Upper lobe of left lung (tissue), 6 donors: ENCODE measurements around the gene SFT2D2. TPM values are rescaled to one million over a fixed set of nuclear protein-coding genes. Genes with fewer than 3 reads are reported as not detected.

Source experiments
- ATAC-seq, 2 donors: fragments of 200-7000 bp; cut with Tn5 transposase; one replicate each; pipeline ENCODE4 v1.9.1; 2022; ENCODE audit warnings: mild to moderate bottlenecking in 2 of 2, moderate library complexity in 2 of 2; ENCODE audit not compliant: low FRiP score in 2 of 2
- DNase-seq, 2 donors: peaks; one replicate each; pipeline ENCODE4 v3.0.0-alpha.2; 2019 to 2020
- H3K27ac ChIP-seq, 4 donors: fragments of 200-600 bp; sonication (generic); one replicate each; pipeline ENCODE4 v1.5.1; 2016 to 2019
- H3K27me3 ChIP-seq, 4 donors: fragments of 200-600 bp; sonication (generic); one replicate each; pipeline ENCODE4 v1.5.1; 2017 to 2019
- H3K36me3 ChIP-seq, 4 donors: fragments of 200-600 bp; sonication (generic); one replicate each; pipeline ENCODE4 v1.5.1; 2016 to 2019
- H3K4me1 ChIP-seq, 4 donors: fragments of 200-600 bp; sonication (generic); one replicate each; pipeline ENCODE4 v1.5.1; 2018 to 2019
- H3K4me3 ChIP-seq, 4 donors: fragments of 200-600 bp; sonication (generic); one replicate each; pipeline ENCODE4 v1.5.1; 2017 to 2019; ENCODE audit warnings: mild to moderate bottlenecking in 2 of 4, moderate library complexity in 1 of 4
- H3K9me3 ChIP-seq, 4 donors: fragments of 200-600 bp; sonication (generic); one replicate each; pipeline ENCODE4 v1.5.1; 2018 to 2019
- CTCF ChIP-seq, 6 experiments: fragments of 450-650 bp in 4 of 6; fragments of 200-600 bp in 2 of 6; sonication (generic) in 2 of 6; IDR thresholded peaks; one replicate each; pipeline ENCODE4 v1.5.1; 2016 to 2019; ENCODE audit warnings: antibody characterized with exemption in 6 of 6
- EP300 ChIP-seq, 4 donors: sonication (generic); formaldehyde crosslinking; IDR thresholded peaks; one replicate each; pipeline ENCODE4 v1.5.1; 2017; ENCODE audit warnings: antibody characterized with exemption in 4 of 4, control low read depth in 2 of 4
- POLR2A ChIP-seq, 4 donors: fragments of 450-650 bp; IDR thresholded peaks; one replicate each; pipeline ENCODE4 v1.5.1; 2016 to 2017; ENCODE audit warnings: antibody characterized with exemption in 4 of 4, mild to moderate bottlenecking in 2 of 4
- POLR2AphosphoS5 ChIP-seq, 2 donors: sonication (generic); formaldehyde crosslinking; IDR thresholded peaks; one replicate each; pipeline ENCODE4 v1.5.1; 2017; ENCODE audit warnings: antibody characterized with exemption in 2 of 2
- WGBS, 2 donors: methylation state at CpG; one replicate each; pipeline ENCODE4 v1.1.5; 2017 to 2018; 5-methylcytosine and 5-hydroxymethylcytosine counted together
- total RNA-seq, 6 donors: library from RNA; depleted of rRNA in 4 of 6; stranded (reverse); fragments of >200 nt in 4 of 6; gene quantifications; one replicate each; pipeline versions ENCODE4 v1.1.0 to v1.2.1, GENCODE V29; 2016 to 2021
- donor health status: DM: no; HTN: no; CAD: no; lungs with moderate emphysema.
- donor health status: DM: no; HTN: yes; CAD: no; lungs with severe emphysema.

Gene SFT2D2
- total RNA-seq, 6 donors from 2014 or later, result 27.7 to 70.6 (median 41.9) TPM

- DNase-seq, result no peak
- Histone ChIP-seq H3K27me3 (no peaks in the 10 kb centered on the region), H3K27ac (peak overlapping the region; percentile 87 to 97 (median 94)), H3K9me3 (no peaks in the 10 kb centered on the region), H3K36me3 (peaks cover 5 to 18% (median 9%) of the 10 kb centered on the region in 4 donors), H3K4me3 (peak overlapping the region in 3 of 4 donors; percentile 78 to 98 (median 82)), H3K4me1 (peaks cover 33 to 55% (median 42%) of the 10 kb centered on the region in 4 donors)
- ATAC-seq, result no peak
- 29 to 31% methylated on average over 7 of the region's 7 CpGs for WGBS, 2 donors
- TF ChIP-seq POLR2A (IDR thresholded peaks at IDR 0.05), result no peak
- no peak for TF ChIP-seq POLR2AphosphoS5 (IDR thresholded peaks at IDR 0.05)
- no peak for TF ChIP-seq EP300 (IDR thresholded peaks at IDR 0.05)
- TF ChIP-seq CTCF (IDR thresholded peaks at IDR 0.05), result no peak
Measured at GRCh38 chr1:168227620-168228019, 1.8 kb downstream of the SFT2D2 start.

- TF ChIP-seq CTCF (IDR thresholded peaks at IDR 0.05) (no peak), POLR2AphosphoS5 (IDR thresholded peaks at IDR 0.05) (no peak), POLR2A (IDR thresholded peaks at IDR 0.05) (no peak), EP300 (IDR thresholded peaks at IDR 0.05) (no peak)
- ATAC-seq, result no peak
- Histone ChIP-seq H3K36me3 (peaks cover 5 to 38% (median 21%) of the 10 kb centered on the region in 4 donors), H3K4me1 (peaks cover 33 to 56% (median 44%) of the 10 kb centered on the region in 4 donors), H3K27ac (peak overlapping the region in 1 of 4 donors; percentile 94), H3K9me3 (no peaks in the 10 kb centered on the region), H3K4me3 (no peak overlapping the region), H3K27me3 (no peaks in the 10 kb centered on the region)
- whole genome bisulfite sequencing, 2 donors, result 91% methylated on average over 4 of the region's 4 CpGs
- DNase-seq, result no peak
Measured at GRCh38 chr1:168229893-168230292, 4.1 kb downstream of the SFT2D2 start.

- DNase-seq, result no peak
- no peak overlapping the region for H3K4me3 ChIP-seq
- peaks cover 5 to 45% (median 21%) of the 10 kb centered on the region in 4 donors for H3K36me3 ChIP-seq
- no peaks in the 10 kb centered on the region for H3K27me3 ChIP-seq
- no peak for ATAC-seq
- 98 to 100% methylated on average over 3 of the region's 3 CpGs for WGBS, 2 donors
- TF ChIP-seq POLR2A (IDR thresholded peaks at IDR 0.05) (no peak), POLR2AphosphoS5 (IDR thresholded peaks at IDR 0.05) (no peak), EP300 (IDR thresholded peaks at IDR 0.05) (no peak), CTCF (IDR thresholded peaks at IDR 0.05) (no peak)
- peaks cover 39 to 57% (median 47%) of the 10 kb centered on the region in 4 donors for H3K4me1 ChIP-seq
- no peak overlapping the region for H3K27ac ChIP-seq
- H3K9me3 ChIP-seq, result no peaks in the 10 kb centered on the region
Measured at GRCh38 chr1:168230709-168231108, 4.9 kb downstream of the SFT2D2 start.

- Histone ChIP-seq H3K9me3 (no peaks in the 10 kb centered on the region), H3K4me3 (no peak overlapping the region), H3K36me3 (peaks cover 15 to 84% (median 38%) of the 10 kb centered on the region in 4 donors), H3K27me3 (no peaks in the 10 kb centered on the region), H3K4me1 (peaks cover 15 to 26% (median 18%) of the 10 kb centered on the region in 4 donors), H3K27ac (peak overlapping the region in 3 of 4 donors; percentile 12 to 36 (median 16))
- TF ChIP-seq CTCF (IDR thresholded peaks at IDR 0.05) (peak; percentile 23 to 52 (median 42)), EP300 (IDR thresholded peaks at IDR 0.05) (no peak), POLR2AphosphoS5 (IDR thresholded peaks at IDR 0.05) (no peak), POLR2A (IDR thresholded peaks at IDR 0.05) (no peak)
- 89 to 93% methylated on average over 8 of the region's 8 CpGs for WGBS, 2 donors
- DNase-seq (no peak), ATAC-seq (peak in 1 of 2 donors; percentile 54)
Measured at GRCh38 chr1:168234846-168235547, 9.2 kb downstream of the SFT2D2 start.

GRCh38 chr1:168235548-168235885, 9.7 kb downstream of the SFT2D2 start:
- Histone ChIP-seq H3K27ac (peak overlapping the region in 3 of 4 donors; percentile 12 to 36 (median 16)), H3K4me1 (peaks cover 13 to 25% (median 14%) of the 10 kb centered on the region in 4 donors), H3K9me3 (no peaks in the 10 kb centered on the region), H3K36me3 (peaks cover 15 to 89% (median 42%) of the 10 kb centered on the region in 4 donors), H3K27me3 (no peaks in the 10 kb centered on the region), H3K4me3 (no peak overlapping the region)
- DNase-seq (no peak), ATAC-seq (no peak)
- TF ChIP-seq EP300 (IDR thresholded peaks at IDR 0.05) (no peak), POLR2AphosphoS5 (IDR thresholded peaks at IDR 0.05) (no peak), POLR2A (IDR thresholded peaks at IDR 0.05) (no peak), CTCF (IDR thresholded peaks at IDR 0.05) (peak in 1 of 6 experiments; percentile 1)
